Right kidney (tissue), 1 donor: ENCODE results near the gene TEX264.

Experiments used
- DNase-seq: peaks from one replicate; pipeline ENCODE4 v3.0.0-alpha.2; 2016

The TEX264 gene

GRCh38 chr3:51673181-51673801 is 2.2 kb downstream of the TEX264 start:
- DNase-seq: no peak

- DNase-seq: no peak
Observed at GRCh38 chr3:51673802-51674654, 3.0 kb downstream of the TEX264 start.

- DNase-seq: no peak
Observed at GRCh38 chr3:51675201-51675611, 4.2 kb downstream of the TEX264 start.

- DNase-seq: no peak
Observed at GRCh38 chr3:51676102-51676640, 5.1 kb downstream of the TEX264 start.

- no peak for DNase-seq
Observed at GRCh38 chr3:51677358-51677757, 6.3 kb downstream of the TEX264 start.

- DNase-seq: no peak
Observed at GRCh38 chr3:51678186-51678585, 7.1 kb downstream of the TEX264 start.

- DNase-seq: no peak
Observed at GRCh38 chr3:51678641-51679040, 7.6 kb downstream of the TEX264 start.

- DNase-seq: no peak
Observed at GRCh38 chr3:51679318-51679717, 8.3 kb downstream of the TEX264 start.

- no peak for DNase-seq
Observed at GRCh38 chr3:51679777-51680176, 8.7 kb downstream of the TEX264 start.

GRCh38 chr3:51680196-51680595 is 9.1 kb downstream of the TEX264 start:
- DNase-seq: no peak

GRCh38 chr3:51680663-51681230 is 9.7 kb downstream of the TEX264 start:
- no peak for DNase-seq

GRCh38 chr3:51681453-51681852 is 10.4 kb downstream of the TEX264 start:
- no peak for DNase-seq

- DNase-seq: peak; percentile 32
Observed at GRCh38 chr3:51682079-51682478, 11.0 kb downstream of the TEX264 start.

- no peak for DNase-seq
Observed at GRCh38 chr3:51682526-51682925, 11.5 kb downstream of the TEX264 start.

GRCh38 chr3:51683566-51683965 is 12.5 kb downstream of the TEX264 start:
- DNase-seq: no peak

GRCh38 chr3:51684971-51685751 is 14.1 kb downstream of the TEX264 start:
- no peak for DNase-seq

GRCh38 chr3:51686056-51686455 is 15.0 kb downstream of the TEX264 start:
- DNase-seq: no peak

GRCh38 chr3:51686512-51687215 is 15.6 kb downstream of the TEX264 start:
- no peak for DNase-seq

- no peak for DNase-seq
Observed at GRCh38 chr3:51687431-51688205, 16.6 kb downstream of the TEX264 start.

GRCh38 chr3:51688206-51688600 is 17.2 kb downstream of the TEX264 start:
- DNase-seq: no peak

GRCh38 chr3:51691021-51691420 is 20.0 kb downstream of the TEX264 start:
- DNase-seq: no peak
